K562 (cell line): ENCODE results near the gene LRRFIP2. TPM values are rescaled to one million over a fixed set of nuclear protein-coding genes. Genes with fewer than 3 reads are reported as not detected.

ENCODE experiments used
- ELF1 ChIP-seq: fragments of 200-800 bp; sonication (Bioruptor generic); IDR thresholded peaks from 2 replicates; pipeline ENCODE4 v1.6.1; 2016; ENCODE audit warnings: missing genetic modification characterization, missing compliant biosample characterization
- RBBP5 ChIP-seq: fragments of 200-600 bp; sonication (generic); IDR thresholded peaks from 2 replicates; pipeline ENCODE4 v1.6.1; 2012; ENCODE audit warnings: borderline replicate concordance, mild to moderate bottlenecking, low read length, control low read depth, inconsistent platforms; ENCODE audit not compliant: insufficient read depth, poor library complexity, severe bottlenecking
- polyA plus RNA-seq, 8 experiments: library from polyadenylated mRNA; depleted of rRNA in 4 of 8; stranded (reverse) in 5 of 8; unstranded in 3 of 8; fragments of >200 nt; fragmentation: Nextera tagmentation in 2 of 8; fragmentation: Illumina TruSeq in 1 of 8; extraction: Ambion mirVana in 2 of 8; extraction: Trizol in 1 of 8; gene quantifications; 2 replicates each; pipeline versions ENCODE4 v1.2.1 to v1.2.3, GENCODE V29; 2011 to 2014; ENCODE audit warnings: inconsistent platforms in 1 of 8, missing spikeins in 1 of 8
- total RNA-seq, 7 experiments: library from RNA; depleted of rRNA in 6 of 7; stranded (reverse); fragments of >200 nt in 6 of 7; fragmentation: Illumina TruSeq in 2 of 7; extraction: Trizol in 2 of 7; gene quantifications; 2 replicates each; pipeline versions ENCODE4 v1.2.1 to v1.2.3, GENCODE V29; 2011 to 2021; ENCODE audit warnings: low replicate concordance in 1 of 7
- TF ChIP-seq, protein P1 (sequence below), 2 experiments: fragments of 450-650 bp in 1 of 2; sonication (generic) in 1 of 2; formaldehyde crosslinking in 1 of 2; IDR thresholded peaks; 2 replicates each; pipeline versions ENCODE4 v1.7.1 to v1.9.0; 2016 to 2022; ENCODE audit warnings: inconsistent platforms in 1 of 2, mild to moderate bottlenecking in 1 of 2, missing genetic modification reagents in 1 of 2
- TF ChIP-seq, protein P2 (sequence below): fragments of 250-450 bp; sonication (Bioruptor Pico); IDR thresholded peaks from 2 replicates; pipeline ENCODE4 v1.8.0; 2022; ENCODE audit warnings: inconsistent platforms

The LRRFIP2 gene
- total and polyA plus RNA-seq, 9 of the 15 experiments (the other 6 are each of a cell fraction or from before 2014, with no cell fraction given) = 9.9 to 53.9 (median 42.7) TPM

- TF ChIP-seq, protein P1, sequence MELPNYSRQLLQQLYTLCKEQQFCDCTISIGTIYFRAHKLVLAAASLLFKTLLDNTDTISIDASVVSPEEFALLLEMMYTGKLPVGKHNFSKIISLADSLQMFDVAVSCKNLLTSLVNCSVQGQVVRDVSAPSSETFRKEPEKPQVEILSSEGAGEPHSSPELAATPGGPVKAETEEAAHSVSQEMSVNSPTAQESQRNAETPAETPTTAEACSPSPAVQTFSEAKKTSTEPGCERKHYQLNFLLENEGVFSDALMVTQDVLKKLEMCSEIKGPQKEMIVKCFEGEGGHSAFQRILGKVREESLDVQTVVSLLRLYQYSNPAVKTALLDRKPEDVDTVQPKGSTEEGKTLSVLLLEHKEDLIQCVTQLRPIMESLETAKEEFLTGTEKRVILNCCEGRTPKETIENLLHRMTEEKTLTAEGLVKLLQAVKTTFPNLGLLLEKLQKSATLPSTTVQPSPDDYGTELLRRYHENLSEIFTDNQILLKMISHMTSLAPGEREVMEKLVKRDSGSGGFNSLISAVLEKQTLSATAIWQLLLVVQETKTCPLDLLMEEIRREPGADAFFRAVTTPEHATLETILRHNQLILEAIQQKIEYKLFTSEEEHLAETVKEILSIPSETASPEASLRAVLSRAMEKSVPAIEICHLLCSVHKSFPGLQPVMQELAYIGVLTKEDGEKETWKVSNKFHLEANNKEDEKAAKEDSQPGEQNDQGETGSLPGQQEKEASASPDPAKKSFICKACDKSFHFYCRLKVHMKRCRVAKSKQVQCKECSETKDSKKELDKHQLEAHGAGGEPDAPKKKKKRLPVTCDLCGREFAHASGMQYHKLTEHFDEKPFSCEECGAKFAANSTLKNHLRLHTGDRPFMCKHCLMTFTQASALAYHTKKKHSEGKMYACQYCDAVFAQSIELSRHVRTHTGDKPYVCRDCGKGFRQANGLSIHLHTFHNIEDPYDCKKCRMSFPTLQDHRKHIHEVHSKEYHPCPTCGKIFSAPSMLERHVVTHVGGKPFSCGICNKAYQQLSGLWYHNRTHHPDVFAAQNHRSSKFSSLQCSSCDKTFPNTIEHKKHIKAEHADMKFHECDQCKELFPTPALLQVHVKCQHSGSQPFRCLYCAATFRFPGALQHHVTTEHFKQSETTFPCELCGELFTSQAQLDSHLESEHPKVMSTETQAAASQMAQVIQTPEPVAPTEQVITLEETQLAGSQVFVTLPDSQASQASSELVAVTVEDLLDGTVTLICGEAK (IDR thresholded peaks at IDR 0.05) = no peak
- TF ChIP-seq, protein P1 (CRISPR knock-in tag; IDR thresholded peaks at IDR 0.05) = no peak
- TF ChIP-seq RBBP5 (no peak), ELF1 (no peak)
- TF ChIP-seq, protein P2, sequence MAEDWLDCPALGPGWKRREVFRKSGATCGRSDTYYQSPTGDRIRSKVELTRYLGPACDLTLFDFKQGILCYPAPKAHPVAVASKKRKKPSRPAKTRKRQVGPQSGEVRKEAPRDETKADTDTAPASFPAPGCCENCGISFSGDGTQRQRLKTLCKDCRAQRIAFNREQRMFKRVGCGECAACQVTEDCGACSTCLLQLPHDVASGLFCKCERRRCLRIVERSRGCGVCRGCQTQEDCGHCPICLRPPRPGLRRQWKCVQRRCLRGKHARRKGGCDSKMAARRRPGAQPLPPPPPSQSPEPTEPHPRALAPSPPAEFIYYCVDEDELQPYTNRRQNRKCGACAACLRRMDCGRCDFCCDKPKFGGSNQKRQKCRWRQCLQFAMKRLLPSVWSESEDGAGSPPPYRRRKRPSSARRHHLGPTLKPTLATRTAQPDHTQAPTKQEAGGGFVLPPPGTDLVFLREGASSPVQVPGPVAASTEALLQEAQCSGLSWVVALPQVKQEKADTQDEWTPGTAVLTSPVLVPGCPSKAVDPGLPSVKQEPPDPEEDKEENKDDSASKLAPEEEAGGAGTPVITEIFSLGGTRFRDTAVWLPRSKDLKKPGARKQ (CRISPR knock-in tag) = no peak
Measured at GRCh38 chr3:37075955-37076354, 98.4 kb downstream of the LRRFIP2 start (continued).
